H9 (cell line): ENCODE data around the gene AK5. TPM values are rescaled to one million over a fixed set of nuclear protein-coding genes. Genes with fewer than 3 reads are reported as not detected.

Experiments used
- DNase-seq: peaks from one replicate; pipeline ENCODE4 v3.0.0-alpha.2; 2017
- H2AFZ ChIP-seq: one replicate; pipeline ENCODE4 v1.6.1; 2013; ENCODE audit warnings: mild to moderate bottlenecking, low read length, control low read depth, moderate library complexity
- H2AK5ac ChIP-seq: 2 replicates; pipeline ENCODE4 v1.6.1; 2013; ENCODE audit warnings: low read length, control low read depth, mixed read lengths; ENCODE audit not compliant: insufficient read length
- H2BK120ac ChIP-seq: one replicate; pipeline ENCODE4 v1.6.1; 2013; ENCODE audit warnings: low read depth, mild to moderate bottlenecking, low read length, control low read depth, inconsistent platforms; ENCODE audit not compliant: poor library complexity, severe bottlenecking
- H2BK12ac ChIP-seq: 2 replicates; pipeline ENCODE4 v1.6.1; 2013; ENCODE audit warnings: low read length, control low read depth, mixed read lengths, low read depth; ENCODE audit not compliant: insufficient read length
- H2BK15ac ChIP-seq: 2 replicates; pipeline ENCODE4 v1.6.1; 2013; ENCODE audit warnings: low read depth, low read length, control low read depth
- H2BK20ac ChIP-seq: one replicate; pipeline ENCODE4 v1.6.1; 2013; ENCODE audit warnings: low read depth, mild to moderate bottlenecking, low read length, control low read depth, inconsistent platforms; ENCODE audit not compliant: poor library complexity, severe bottlenecking
- H2BK5ac ChIP-seq: 2 replicates; pipeline ENCODE4 v1.6.1; 2013; ENCODE audit warnings: low read length, control low read depth, mixed read lengths; ENCODE audit not compliant: insufficient read length
- H3K14ac ChIP-seq: 2 replicates; pipeline ENCODE4 v1.6.1; 2013; ENCODE audit warnings: low read length, control low read depth; ENCODE audit not compliant: insufficient read depth
- H3K18ac ChIP-seq: 2 replicates; pipeline ENCODE4 v1.6.1; 2013; ENCODE audit warnings: low read depth, mild to moderate bottlenecking, mixed read lengths, low read length, control low read depth; ENCODE audit not compliant: insufficient read length
- H3K23ac ChIP-seq: 2 replicates; pipeline ENCODE4 v1.6.1; 2013; ENCODE audit warnings: low read length, control low read depth, mixed read lengths, low read depth; ENCODE audit not compliant: insufficient read length
- H3K23me2 ChIP-seq: 2 replicates; pipeline ENCODE4 v1.6.1; 2013; ENCODE audit warnings: low read depth, mild to moderate bottlenecking, mixed read lengths, low read length, control low read depth; ENCODE audit not compliant: insufficient read length, poor library complexity, severe bottlenecking
- H3K27ac ChIP-seq: 2 replicates; pipeline ENCODE4 v1.5.1; 2013; ENCODE audit warnings: low read length, control low read depth, mixed read lengths, low read depth; ENCODE audit not compliant: insufficient read length
- H3K27me3 ChIP-seq: 2 replicates; pipeline ENCODE4 v1.6.1; 2013; ENCODE audit warnings: low read length, control low read depth, inconsistent platforms; ENCODE audit not compliant: insufficient read depth
- H3K4ac ChIP-seq: 2 replicates; pipeline ENCODE4 v1.6.1; 2013; ENCODE audit warnings: low read depth, mild to moderate bottlenecking, control low read depth, inconsistent platforms, low read length, moderate library complexity
- H3K4me1 ChIP-seq: 2 replicates; pipeline ENCODE4 v1.6.1; 2013; ENCODE audit warnings: low read length, control low read depth, inconsistent platforms; ENCODE audit not compliant: insufficient read depth
- H3K4me2 ChIP-seq: 2 replicates; pipeline ENCODE4 v1.6.1; 2013; ENCODE audit warnings: low read length, control low read depth, mixed read lengths; ENCODE audit not compliant: insufficient read length, insufficient read depth
- H3K56ac ChIP-seq: 2 replicates; pipeline ENCODE4 v1.6.1; 2013; ENCODE audit warnings: low read depth, mild to moderate bottlenecking, mixed read lengths, low read length, control low read depth; ENCODE audit not compliant: insufficient read length
- H3K79me1 ChIP-seq: 2 replicates; pipeline ENCODE4 v1.6.1; 2013; ENCODE audit warnings: low read depth, mild to moderate bottlenecking, moderate library complexity, low read length, control low read depth, inconsistent platforms; ENCODE audit not compliant: insufficient read depth, poor library complexity, severe bottlenecking
- H3K79me2 ChIP-seq: 2 replicates; pipeline ENCODE4 v1.6.1; 2013; ENCODE audit warnings: low read length, control low read depth, inconsistent platforms; ENCODE audit not compliant: insufficient read depth
- H3K9ac ChIP-seq: 2 replicates; pipeline ENCODE4 v1.6.1; 2013; ENCODE audit warnings: low read length, control low read depth, mixed read lengths; ENCODE audit not compliant: insufficient read length; ENCODE audit errors: extremely low read depth
- H3K9me3 ChIP-seq: one replicate; pipeline ENCODE4 v1.6.1; 2013; ENCODE audit warnings: low read depth, low read length, inconsistent platforms; ENCODE audit not compliant: control insufficient read depth
- H3T11ph ChIP-seq: one replicate; pipeline ENCODE4 v1.6.1; 2013; ENCODE audit warnings: mild to moderate bottlenecking, low read length, control low read depth, inconsistent platforms
- H4K20me1 ChIP-seq: one replicate; pipeline ENCODE4 v1.6.1; 2013; ENCODE audit not compliant: control insufficient read depth, insufficient read length, insufficient read depth
- H4K5ac ChIP-seq: 2 replicates; pipeline ENCODE4 v1.6.1; 2013; ENCODE audit warnings: low read depth, mild to moderate bottlenecking, mixed read lengths, low read length, control low read depth; ENCODE audit not compliant: insufficient read length
- H4K8ac ChIP-seq: replicated peaks from 2 replicates; pipeline ENCODE4 v1.6.1; 2013; ENCODE audit warnings: low read length, control low read depth, mixed read lengths, low read depth; ENCODE audit not compliant: insufficient read length
- H4K91ac ChIP-seq: 2 replicates; pipeline ENCODE4 v1.6.1; 2013; ENCODE audit warnings: low read depth, mild to moderate bottlenecking, moderate library complexity, mixed read lengths, low read length, control low read depth; ENCODE audit not compliant: insufficient read length
- H3K27ac Mint-ChIP-seq, 3 experiments: 2 replicates in 2 of 3; 3 replicates in 1 of 3; pipeline ENCODE4 v1.8.0; 2020 to 2021; ENCODE audit warnings: mixed read lengths in 3 of 3, mild to moderate bottlenecking in 1 of 3, moderate library complexity in 1 of 3
- H3K27me3 Mint-ChIP-seq: 2 replicates; pipeline ENCODE4 v1.8.0; 2021; ENCODE audit warnings: low read depth, mild to moderate bottlenecking, moderate library complexity, mixed read lengths
- H3K36me3 Mint-ChIP-seq, 3 experiments: 2 replicates in 2 of 3; 3 replicates in 1 of 3; pipeline ENCODE4 v1.8.0; 2020 to 2021; ENCODE audit warnings: low read depth in 3 of 3, mixed read lengths in 3 of 3; ENCODE audit not compliant: insufficient read depth in 1 of 3
- H3K4me1 Mint-ChIP-seq, 2 experiments: 2 replicates each; pipeline ENCODE4 v1.8.0; 2020; ENCODE audit warnings: mixed read lengths in 2 of 2
- H3K4me3 Mint-ChIP-seq, 2 experiments: 2 replicates in 1 of 2; 3 replicates in 1 of 2; pipeline ENCODE4 v1.8.0; 2020 to 2021; ENCODE audit warnings: mild to moderate bottlenecking in 2 of 2, mixed read lengths in 2 of 2, moderate library complexity in 1 of 2
- H3K9me3 Mint-ChIP-seq, 2 experiments: 2 replicates in 1 of 2; 3 replicates in 1 of 2; pipeline ENCODE4 v1.8.0; 2020; ENCODE audit warnings: mild to moderate bottlenecking in 2 of 2, mixed read lengths in 2 of 2, moderate library complexity in 1 of 2
- CTCF ChIP-seq: fragments of 200-600 bp; sonication (generic); conservative IDR thresholded peaks from 3 replicates; pipeline ENCODE4 v1.8.0; 2021; ENCODE audit warnings: antibody characterized with exemption, mild to moderate bottlenecking
- WGBS: extraction: QIAGEN DNeasy Blood & Tissue Kit; methylation state at CpG from one replicate; pipeline ENCODE4 v1.1.7; 2013; ENCODE audit warnings: missing lambda C conversion rate, low lambda C conversion rate, mixed read lengths; ENCODE audit not compliant: insufficient read length; ENCODE audit errors: extremely low coverage; 5-methylcytosine and 5-hydroxymethylcytosine counted together
- total RNA-seq: library from RNA; stranded (reverse); gene quantifications from 2 replicates; pipeline ENCODE4 v1.2.1, GENCODE V29; 2021

The AK5 gene
- total RNA-seq, 1 experiment from 2014 or later = 2.5 TPM

- H3K9ac ChIP-seq = no peak overlapping the region
- TF ChIP-seq CTCF = no peak
- H2BK15ac ChIP-seq = no peak overlapping the region
- H3K56ac ChIP-seq = no peak overlapping the region
- Mint-ChIP-seq H3K4me1 (no peaks in the 10 kb centered on the region), H3K9me3 (peaks cover 0 to 7% of the 10 kb centered on the region in 2 experiments; a peak in 4 of 5 replicates), H3K27ac (no peak overlapping the region), H3K4me3 (no peak overlapping the region), H3K36me3 (no peaks in the 10 kb centered on the region; a peak in 2 of 7 replicates), H3K27me3 (no peaks in the 10 kb centered on the region)
- no peak overlapping the region for H3K27ac ChIP-seq
- H3K27me3 ChIP-seq = no peaks in the 10 kb centered on the region
- no peak for DNase-seq
- no peaks in the 10 kb centered on the region for H3K4me1 ChIP-seq
- no peak overlapping the region for H3K14ac ChIP-seq
- no peak overlapping the region for H3K23ac ChIP-seq
- no peak overlapping the region for H2BK5ac ChIP-seq
- H3K4ac ChIP-seq = no peak overlapping the region
- no peak overlapping the region for H4K91ac ChIP-seq
- H3K18ac ChIP-seq = no peak overlapping the region
- H4K5ac ChIP-seq = no peak overlapping the region
- H3K79me2 ChIP-seq = no peaks in the 10 kb centered on the region
- no peak overlapping the region for H2BK120ac ChIP-seq
- no peak overlapping the region for H2BK12ac ChIP-seq
- no peak overlapping the region for H4K8ac ChIP-seq
- no CpG with 5 or more reads among the region's 1 CpG for WGBS
- H3K23me2 ChIP-seq = no peaks in the 10 kb centered on the region
- no peaks in the 10 kb centered on the region for H3K9me3 ChIP-seq
- H2BK20ac ChIP-seq = no peak overlapping the region
- H2AK5ac ChIP-seq = no peak overlapping the region
- no peak overlapping the region for H2AFZ ChIP-seq
- H3T11ph ChIP-seq = no peak overlapping the region
- no peaks in the 10 kb centered on the region for H3K79me1 ChIP-seq
- H4K20me1 ChIP-seq = no peaks in the 10 kb centered on the region
- no peak overlapping the region for H3K4me2 ChIP-seq
These were observed 46.9 kb upstream of the AK5 start for GRCh38 chr1:77234943-77235342.
